Islet of Langerhans (tissue), 1 donor: Measurements from ENCODE around the gene ZFP1.

Experiments used
- FAIRE-seq: peaks from one replicate; lab custom pipeline; 2011; peaks lifted over from hg19 to GRCh38; lab: Jason Lieb, UNC

The ZFP1 gene

GRCh38 chr16:75160386-75160785 lies 12.1 kb downstream of the ZFP1 start:
- no peak for FAIRE-seq

- FAIRE-seq, result no peak
Observed at GRCh38 chr16:75169899-75170405, 21.6 kb downstream of the ZFP1 start.

- FAIRE-seq, result no peak
Observed at GRCh38 chr16:75172578-75172977, 24.3 kb downstream of the ZFP1 start.

GRCh38 chr16:75175074-75175473 lies 26.8 kb downstream of the ZFP1 start:
- no peak for FAIRE-seq

- FAIRE-seq, result no peak
Observed at GRCh38 chr16:75176926-75177325, 28.6 kb downstream of the ZFP1 start.

- no peak for FAIRE-seq
Observed at GRCh38 chr16:75179208-75179607, 30.9 kb downstream of the ZFP1 start.

GRCh38 chr16:75181630-75182029 lies 33.3 kb downstream of the ZFP1 start:
- no peak for FAIRE-seq

GRCh38 chr16:75188832-75189477 lies 40.6 kb downstream of the ZFP1 start:
- FAIRE-seq, result no peak

GRCh38 chr16:75189638-75190245 lies 41.4 kb downstream of the ZFP1 start:
- no peak for FAIRE-seq

- FAIRE-seq, result no peak
Observed at GRCh38 chr16:75192606-75193264, 44.4 kb downstream of the ZFP1 start.

GRCh38 chr16:75193265-75193650 lies 44.9 kb downstream of the ZFP1 start:
- no peak for FAIRE-seq

GRCh38 chr16:75193730-75194444 lies 45.6 kb downstream of the ZFP1 start:
- FAIRE-seq, result no peak

- FAIRE-seq, result no peak
Observed at GRCh38 chr16:75195811-75196790, 47.8 kb downstream of the ZFP1 start.

- FAIRE-seq, result no peak
Observed at GRCh38 chr16:75196836-75197235, 48.5 kb downstream of the ZFP1 start.

- no peak for FAIRE-seq
Observed at GRCh38 chr16:75197522-75198134, 49.3 kb downstream of the ZFP1 start.

GRCh38 chr16:75198135-75198600 lies 49.8 kb downstream of the ZFP1 start:
- FAIRE-seq, result no peak

- no peak for FAIRE-seq
Observed at GRCh38 chr16:75202069-75202590, 53.8 kb downstream of the ZFP1 start.

GRCh38 chr16:75203096-75203495 lies 54.8 kb downstream of the ZFP1 start:
- no peak for FAIRE-seq

- no peak for FAIRE-seq
Observed at GRCh38 chr16:75203667-75204409, 55.5 kb downstream of the ZFP1 start.

- no peak for FAIRE-seq
Observed at GRCh38 chr16:75204410-75204758, 56.1 kb downstream of the ZFP1 start.
